ENCODE results near the gene TASP1.

TASP1 gene

GRCh38 chr20:13507646-13508045, 131.1 kb downstream of the TASP1 start:
- H3K4me1 ChIP-seq (ENCODE audit: insufficient read depth, poor library complexity, severe bottlenecking): no peaks in the 10 kb centered on the region
- H3K4me3 ChIP-seq (ENCODE audit: severe bottlenecking): no peak overlapping the region
- TF ChIP-seq, protein P1, sequence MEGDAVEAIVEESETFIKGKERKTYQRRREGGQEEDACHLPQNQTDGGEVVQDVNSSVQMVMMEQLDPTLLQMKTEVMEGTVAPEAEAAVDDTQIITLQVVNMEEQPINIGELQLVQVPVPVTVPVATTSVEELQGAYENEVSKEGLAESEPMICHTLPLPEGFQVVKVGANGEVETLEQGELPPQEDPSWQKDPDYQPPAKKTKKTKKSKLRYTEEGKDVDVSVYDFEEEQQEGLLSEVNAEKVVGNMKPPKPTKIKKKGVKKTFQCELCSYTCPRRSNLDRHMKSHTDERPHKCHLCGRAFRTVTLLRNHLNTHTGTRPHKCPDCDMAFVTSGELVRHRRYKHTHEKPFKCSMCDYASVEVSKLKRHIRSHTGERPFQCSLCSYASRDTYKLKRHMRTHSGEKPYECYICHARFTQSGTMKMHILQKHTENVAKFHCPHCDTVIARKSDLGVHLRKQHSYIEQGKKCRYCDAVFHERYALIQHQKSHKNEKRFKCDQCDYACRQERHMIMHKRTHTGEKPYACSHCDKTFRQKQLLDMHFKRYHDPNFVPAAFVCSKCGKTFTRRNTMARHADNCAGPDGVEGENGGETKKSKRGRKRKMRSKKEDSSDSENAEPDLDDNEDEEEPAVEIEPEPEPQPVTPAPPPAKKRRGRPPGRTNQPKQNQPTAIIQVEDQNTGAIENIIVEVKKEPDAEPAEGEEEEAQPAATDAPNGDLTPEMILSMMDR (IDR thresholded peaks at IDR 0.05; ENCODE audit: poor library complexity, severe bottlenecking): no peak
- no peak for DNase-seq (ENCODE audit: low spot score)
- H3K27me3 ChIP-seq (ENCODE audit: insufficient read depth, poor library complexity, severe bottlenecking): no peaks in the 10 kb centered on the region
- no peak for ATAC-seq (ENCODE audit: low read depth)
- no peak overlapping the region for H3K27ac ChIP-seq (ENCODE audit: poor library complexity, severe bottlenecking)
- H3K36me3 ChIP-seq (ENCODE audit: low read depth): no peaks in the 10 kb centered on the region
- peaks cover 2% of the 10 kb centered on the region for H3K9me3 ChIP-seq (ENCODE audit: severe bottlenecking)

DNA sequence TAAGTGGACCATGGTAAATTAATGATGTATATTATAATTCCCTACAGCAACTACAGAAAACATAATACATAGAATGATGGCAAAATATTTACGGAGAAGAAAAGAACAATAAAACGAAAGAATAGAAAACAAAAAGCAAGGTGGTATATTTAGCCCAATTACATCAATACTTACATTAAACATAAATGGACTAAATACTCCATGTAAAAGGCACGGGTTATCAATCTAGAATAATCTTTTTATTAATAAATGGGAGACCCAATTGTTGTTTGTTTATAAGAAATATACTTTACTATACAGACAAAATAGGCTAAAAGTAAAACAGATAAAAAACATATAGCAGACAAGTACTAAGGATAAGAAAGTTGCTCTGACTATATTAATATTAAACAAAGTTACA, 137.2 kb downstream of the TASP1 start:
- Histone ChIP-seq H3K27me3 (ENCODE audit: insufficient read depth, poor library complexity, severe bottlenecking) (no peaks in the 10 kb centered on the region), H3K4me3 (ENCODE audit: severe bottlenecking) (no peak overlapping the region), H3K4me1 (ENCODE audit: insufficient read depth, poor library complexity, severe bottlenecking) (no peaks in the 10 kb centered on the region), H3K9me3 (ENCODE audit: severe bottlenecking) (peaks cover 16% of the 10 kb centered on the region), H3K27ac (ENCODE audit: poor library complexity, severe bottlenecking) (no peak overlapping the region), H3K36me3 (ENCODE audit: low read depth) (peaks cover 11% of the 10 kb centered on the region)
- DNase-seq (ENCODE audit: low spot score) (no peak), ATAC-seq (ENCODE audit: low read depth) (no peak)
- TF ChIP-seq, protein P1 (IDR thresholded peaks at IDR 0.05; ENCODE audit: poor library complexity, severe bottlenecking): no peak

DNA sequence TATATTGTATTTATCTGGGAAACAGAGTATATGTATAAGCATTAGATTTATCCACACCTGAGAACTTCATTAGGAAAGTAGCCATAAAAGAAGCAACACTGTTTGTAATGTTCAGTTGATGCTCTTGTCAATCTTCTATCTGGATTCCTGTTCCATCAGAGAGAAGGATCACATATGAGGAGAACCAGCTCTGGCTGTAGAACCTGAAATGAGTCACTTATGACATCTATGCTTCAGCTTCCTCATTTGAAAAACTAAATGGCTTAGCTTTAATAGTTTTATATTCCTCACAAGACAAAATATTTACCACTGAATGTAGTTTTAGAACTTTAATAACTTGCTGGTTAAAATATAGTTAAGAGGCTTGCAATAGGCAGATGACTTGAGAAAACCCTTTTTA, 144.7 kb downstream of the TASP1 start:
- Histone ChIP-seq H3K9me3 (ENCODE audit: severe bottlenecking) (no peaks in the 10 kb centered on the region), H3K4me1 (ENCODE audit: insufficient read depth, poor library complexity, severe bottlenecking) (peaks cover 14% of the 10 kb centered on the region), H3K27me3 (ENCODE audit: insufficient read depth, poor library complexity, severe bottlenecking) (no peaks in the 10 kb centered on the region), H3K36me3 (ENCODE audit: low read depth) (no peaks in the 10 kb centered on the region), H3K27ac (ENCODE audit: poor library complexity, severe bottlenecking) (peak overlapping the region; percentile 5), H3K4me3 (ENCODE audit: severe bottlenecking) (no peak overlapping the region)
- peak; percentile 30; the same call in 1 of the 3 replicates for ATAC-seq (ENCODE audit: low read depth)
- TF ChIP-seq, protein P1 (IDR thresholded peaks at IDR 0.05; ENCODE audit: poor library complexity, severe bottlenecking): no peak
- no peak for DNase-seq (ENCODE audit: low spot score)

GRCh38 chr20:13493143-13493542, 145.6 kb downstream of the TASP1 start:
- no peak for ATAC-seq (ENCODE audit: low read depth)
- H3K4me3 ChIP-seq (ENCODE audit: severe bottlenecking): no peak overlapping the region
- H3K4me1 ChIP-seq (ENCODE audit: insufficient read depth, poor library complexity, severe bottlenecking): peaks cover 14% of the 10 kb centered on the region
- no peak for DNase-seq (ENCODE audit: low spot score)
- H3K9me3 ChIP-seq (ENCODE audit: severe bottlenecking): no peaks in the 10 kb centered on the region
- peak overlapping the region; percentile 5 for H3K27ac ChIP-seq (ENCODE audit: poor library complexity, severe bottlenecking)
- no peaks in the 10 kb centered on the region for H3K36me3 ChIP-seq (ENCODE audit: low read depth)
- TF ChIP-seq, protein P1 (IDR thresholded peaks at IDR 0.05; ENCODE audit: poor library complexity, severe bottlenecking): no peak
- H3K27me3 ChIP-seq (ENCODE audit: insufficient read depth, poor library complexity, severe bottlenecking): no peaks in the 10 kb centered on the region

DNA sequence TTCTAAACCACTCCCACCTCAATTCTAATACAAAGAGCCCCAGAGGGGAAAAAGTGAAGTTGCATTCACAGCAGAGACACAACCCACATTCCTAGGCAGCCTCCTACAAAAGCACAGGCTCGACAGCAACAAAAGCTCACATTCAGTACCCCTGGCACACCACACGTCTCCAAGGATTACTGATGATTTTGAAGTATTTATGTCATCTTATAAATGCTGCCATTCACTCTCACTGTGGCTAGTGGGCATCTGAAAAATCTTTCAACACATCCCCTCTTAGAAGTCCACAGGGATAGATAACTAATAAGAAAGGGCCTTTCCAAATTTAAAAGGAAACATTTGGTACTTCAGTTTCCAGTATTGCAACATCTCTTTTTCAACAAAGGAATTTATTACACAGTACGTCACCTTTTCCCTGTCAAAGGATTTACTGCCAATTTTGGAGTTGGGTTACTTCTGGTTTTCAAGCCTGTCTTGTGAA, 146.7 kb downstream of the TASP1 start:
- Histone ChIP-seq H3K4me3 (ENCODE audit: severe bottlenecking) (no peak overlapping the region), H3K4me1 (ENCODE audit: insufficient read depth, poor library complexity, severe bottlenecking) (peaks cover 14% of the 10 kb centered on the region), H3K27me3 (ENCODE audit: insufficient read depth, poor library complexity, severe bottlenecking) (no peaks in the 10 kb centered on the region), H3K9me3 (ENCODE audit: severe bottlenecking) (no peaks in the 10 kb centered on the region), H3K36me3 (ENCODE audit: low read depth) (no peaks in the 10 kb centered on the region), H3K27ac (ENCODE audit: poor library complexity, severe bottlenecking) (peak overlapping the region; percentile 70)
- ATAC-seq (ENCODE audit: low read depth) (peak; percentile 83), DNase-seq (ENCODE audit: low spot score) (no peak)
- TF ChIP-seq, protein P1 (IDR thresholded peaks at IDR 0.05; ENCODE audit: poor library complexity, severe bottlenecking): no peak

All from RWPE2 (cell line).